ENCODE measurements around the gene TRIM59. TPM values are rescaled to one million over a fixed set of nuclear protein-coding genes. Genes with fewer than 3 reads are reported as not detected.

TRIM59 gene
- total and polyA plus RNA-seq, 9 of the 15 experiments (the other 6 are each of a cell fraction or from before 2014, with no cell fraction given), result 16.8 to 101 (median 34.8) TPM

DNA sequence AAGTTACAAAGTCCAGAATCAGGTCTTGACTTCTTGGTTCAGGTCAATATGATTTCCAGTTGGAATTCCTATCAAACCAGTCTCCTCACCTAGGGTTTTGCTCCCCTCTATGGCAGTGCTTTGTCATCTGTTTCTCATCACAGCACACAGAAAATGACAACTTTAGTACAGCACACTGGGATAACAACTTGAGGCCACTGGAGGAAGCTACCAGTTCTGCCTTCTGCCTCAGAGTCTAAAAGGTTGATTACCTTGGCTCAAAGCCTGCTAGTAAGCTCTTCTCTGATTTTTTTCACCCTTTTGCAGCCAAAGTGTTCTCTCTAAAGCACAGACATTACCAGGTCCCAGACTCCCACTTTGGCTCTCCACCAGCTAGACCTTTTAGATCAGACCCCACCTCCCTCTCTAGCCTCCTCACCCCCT lies 24.8 kb upstream of the TRIM59 start:
- Histone ChIP-seq H3K9me3 (replicated peaks; ENCODE audit: control insufficient read depth, insufficient read depth, low read depth, low read length) (peaks cover 5% of the 10 kb centered on the region; the same call in 1 of the 2 replicates), H2AFZ (ENCODE audit: low read depth, low read length) (no peak overlapping the region), H3K27ac (ENCODE audit: extremely low read depth, low read depth, low read length) (no peak overlapping the region), H3K27me3 (ENCODE audit: control insufficient read depth in 2 of 2, insufficient read depth in 2 of 2, low read length in 2 of 2) (peaks cover 0 to 4% of the 10 kb centered on the region in 2 experiments; a peak in 1 of 5 replicates), H3K9me1 (ENCODE audit: control insufficient read depth, insufficient read depth, low read length) (no peaks in the 10 kb centered on the region), H3K36me3 (ENCODE audit: control insufficient read depth, insufficient read depth, low read length) (no peaks in the 10 kb centered on the region), H3K4me3 (no peak overlapping the region), H3K4me1 (replicated peaks in 1 of 2; ENCODE audit: control insufficient read depth in 2 of 2, insufficient read depth in 2 of 2, low read length in 2 of 2) (peaks cover 0 to 3% of the 10 kb centered on the region in 2 experiments; a peak in 1 of 5 replicates), H4K20me1 (replicated peaks; ENCODE audit: control insufficient read depth, insufficient read depth, low read length) (no peaks in the 10 kb centered on the region), H3K9ac (ENCODE audit: insufficient read depth in 1 of 2, low read depth in 2 of 2, low read length in 2 of 2) (no peak overlapping the region), H3K79me2 (ENCODE audit: control insufficient read depth, insufficient read depth, low read length) (no peaks in the 10 kb centered on the region), H3K4me2 (ENCODE audit: insufficient read depth, low read length) (no peak overlapping the region)
- ATAC-seq (no peak), DNase-seq (ENCODE audit: extremely low read depth in 1 of 4, low spot score in 3 of 4) (no peak), FAIRE-seq (no peak)
- TF ChIP-seq, protein P1, sequence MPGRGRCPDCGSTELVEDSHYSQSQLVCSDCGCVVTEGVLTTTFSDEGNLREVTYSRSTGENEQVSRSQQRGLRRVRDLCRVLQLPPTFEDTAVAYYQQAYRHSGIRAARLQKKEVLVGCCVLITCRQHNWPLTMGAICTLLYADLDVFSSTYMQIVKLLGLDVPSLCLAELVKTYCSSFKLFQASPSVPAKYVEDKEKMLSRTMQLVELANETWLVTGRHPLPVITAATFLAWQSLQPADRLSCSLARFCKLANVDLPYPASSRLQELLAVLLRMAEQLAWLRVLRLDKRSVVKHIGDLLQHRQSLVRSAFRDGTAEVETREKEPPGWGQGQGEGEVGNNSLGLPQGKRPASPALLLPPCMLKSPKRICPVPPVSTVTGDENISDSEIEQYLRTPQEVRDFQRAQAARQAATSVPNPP (IDR thresholded peaks at IDR 0.05; ENCODE audit: borderline replicate concordance, insufficient read depth, insufficient read length), result no peak
- TF ChIP-seq ATF7 (IDR thresholded peaks at IDR 0.05) (no peak), STAT5A (IDR thresholded peaks at IDR 0.05; ENCODE audit: borderline replicate concordance, low read length) (no peak), CREBBP (IDR thresholded peaks at IDR 0.05; ENCODE audit: low read depth, low read length) (no peak), ZNF79 (CRISPR knock-in tag; IDR thresholded peaks at IDR 0.05; ENCODE audit: low read depth) (no peak), ILF3 (IDR thresholded peaks at IDR 0.05; ENCODE audit: borderline replicate concordance) (no peak), KLF10 (CRISPR knock-in tag; IDR thresholded peaks at IDR 0.05) (no peak)
- TF ChIP-seq, protein P2, sequence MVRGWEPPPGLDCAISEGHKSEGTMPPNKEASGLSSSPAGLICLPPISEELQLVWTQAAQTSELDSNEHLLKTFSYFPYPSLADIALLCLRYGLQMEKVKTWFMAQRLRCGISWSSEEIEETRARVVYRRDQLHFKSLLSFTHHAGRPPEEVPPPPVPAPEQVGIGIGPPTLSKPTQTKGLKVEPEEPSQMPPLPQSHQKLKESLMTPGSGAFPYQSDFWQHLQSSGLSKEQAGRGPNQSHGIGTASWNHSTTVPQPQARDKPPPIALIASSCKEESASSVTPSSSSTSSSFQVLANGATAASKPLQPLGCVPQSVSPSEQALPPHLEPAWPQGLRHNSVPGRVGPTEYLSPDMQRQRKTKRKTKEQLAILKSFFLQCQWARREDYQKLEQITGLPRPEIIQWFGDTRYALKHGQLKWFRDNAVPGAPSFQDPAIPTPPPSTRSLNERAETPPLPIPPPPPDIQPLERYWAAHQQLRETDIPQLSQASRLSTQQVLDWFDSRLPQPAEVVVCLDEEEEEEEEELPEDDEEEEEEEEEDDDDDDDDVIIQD (CRISPR knock-in tag; IDR thresholded peaks at IDR 0.05), result no peak
- TF ChIP-seq, protein P3, sequence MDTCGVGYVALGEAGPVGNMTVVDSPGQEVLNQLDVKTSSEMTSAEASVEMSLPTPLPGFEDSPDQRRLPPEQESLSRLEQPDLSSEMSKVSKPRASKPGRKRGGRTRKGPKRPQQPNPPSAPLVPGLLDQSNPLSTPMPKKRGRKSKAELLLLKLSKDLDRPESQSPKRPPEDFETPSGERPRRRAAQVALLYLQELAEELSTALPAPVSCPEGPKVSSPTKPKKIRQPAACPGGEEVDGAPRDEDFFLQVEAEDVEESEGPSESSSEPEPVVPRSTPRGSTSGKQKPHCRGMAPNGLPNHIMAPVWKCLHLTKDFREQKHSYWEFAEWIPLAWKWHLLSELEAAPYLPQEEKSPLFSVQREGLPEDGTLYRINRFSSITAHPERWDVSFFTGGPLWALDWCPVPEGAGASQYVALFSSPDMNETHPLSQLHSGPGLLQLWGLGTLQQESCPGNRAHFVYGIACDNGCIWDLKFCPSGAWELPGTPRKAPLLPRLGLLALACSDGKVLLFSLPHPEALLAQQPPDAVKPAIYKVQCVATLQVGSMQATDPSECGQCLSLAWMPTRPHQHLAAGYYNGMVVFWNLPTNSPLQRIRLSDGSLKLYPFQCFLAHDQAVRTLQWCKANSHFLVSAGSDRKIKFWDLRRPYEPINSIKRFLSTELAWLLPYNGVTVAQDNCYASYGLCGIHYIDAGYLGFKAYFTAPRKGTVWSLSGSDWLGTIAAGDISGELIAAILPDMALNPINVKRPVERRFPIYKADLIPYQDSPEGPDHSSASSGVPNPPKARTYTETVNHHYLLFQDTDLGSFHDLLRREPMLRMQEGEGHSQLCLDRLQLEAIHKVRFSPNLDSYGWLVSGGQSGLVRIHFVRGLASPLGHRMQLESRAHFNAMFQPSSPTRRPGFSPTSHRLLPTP (IDR thresholded peaks at IDR 0.05; ENCODE audit: borderline replicate concordance, extremely low read depth, insufficient read length), result no peak
- in situ Hi-C loops (cut with MboI) (loop anchor here (25.0 kb wide), 1 partner anchor 587 kb away; no protein-coding TSS in a partner anchor), intact Hi-C loops (cut with micrococcal nuclease) (no loop called here)
- CTCF ChIA-PET (ENCODE audit: low intra/inter-chr PET ratio), result no interaction called here
- no TSS peak for BruUV-seq (replicated peaks)
- POLR2A ChIA-PET, result interaction anchor here (0.6 to 0.8 kb wide), 2 partner anchors 23 to 267 kb away, joined by 3 to 4 read pairs; no protein-coding TSS in a partner anchor
